NCI-H2227 (cell line): ENCODE measurements around the gene TSHZ3.

Experiments
- DNase-seq: peaks from one replicate; lab custom pipeline; 2025; ENCODE audit not compliant: unreplicated experiment; lab: John Stamatoyannopoulos, UW

TSHZ3 gene

GRCh38 chr19:31314849-31315629 is 34.2 kb downstream of the TSHZ3 start:
- DNase-seq, result no peak

- no peak for DNase-seq
Observed at GRCh38 chr19:31314156-31314555, 35.1 kb downstream of the TSHZ3 start.

GRCh38 chr19:31313291-31314030 is 35.8 kb downstream of the TSHZ3 start:
- DNase-seq, result no peak

DNA sequence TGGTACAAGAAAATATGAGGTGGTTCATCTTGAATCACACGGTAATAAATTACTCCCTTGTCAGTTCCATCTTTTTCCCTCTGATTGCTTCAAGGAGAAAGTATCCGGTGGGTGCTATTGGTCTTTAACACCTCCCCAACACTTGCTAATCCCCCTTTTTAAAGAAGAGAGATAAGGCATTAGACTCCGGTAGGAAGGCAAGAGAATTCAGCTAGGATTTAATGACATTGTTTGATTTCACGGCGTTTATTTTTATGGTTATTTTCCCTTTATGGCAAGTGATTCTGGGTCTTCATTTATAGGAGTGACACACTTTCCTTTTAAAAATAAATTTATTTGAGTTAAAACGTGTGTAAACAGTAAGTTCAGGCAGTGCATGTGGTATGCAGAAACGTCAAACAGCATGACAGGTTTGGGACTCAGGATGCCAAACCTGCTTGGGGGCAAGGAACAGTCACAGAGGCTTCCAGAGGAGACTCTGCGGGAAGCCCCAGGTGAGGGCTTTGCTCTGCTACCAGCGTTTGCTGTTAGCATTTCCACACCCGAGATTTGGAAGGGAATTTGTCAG is 36.5 kb downstream of the TSHZ3 start:
- DNase-seq, result no peak

DNA sequence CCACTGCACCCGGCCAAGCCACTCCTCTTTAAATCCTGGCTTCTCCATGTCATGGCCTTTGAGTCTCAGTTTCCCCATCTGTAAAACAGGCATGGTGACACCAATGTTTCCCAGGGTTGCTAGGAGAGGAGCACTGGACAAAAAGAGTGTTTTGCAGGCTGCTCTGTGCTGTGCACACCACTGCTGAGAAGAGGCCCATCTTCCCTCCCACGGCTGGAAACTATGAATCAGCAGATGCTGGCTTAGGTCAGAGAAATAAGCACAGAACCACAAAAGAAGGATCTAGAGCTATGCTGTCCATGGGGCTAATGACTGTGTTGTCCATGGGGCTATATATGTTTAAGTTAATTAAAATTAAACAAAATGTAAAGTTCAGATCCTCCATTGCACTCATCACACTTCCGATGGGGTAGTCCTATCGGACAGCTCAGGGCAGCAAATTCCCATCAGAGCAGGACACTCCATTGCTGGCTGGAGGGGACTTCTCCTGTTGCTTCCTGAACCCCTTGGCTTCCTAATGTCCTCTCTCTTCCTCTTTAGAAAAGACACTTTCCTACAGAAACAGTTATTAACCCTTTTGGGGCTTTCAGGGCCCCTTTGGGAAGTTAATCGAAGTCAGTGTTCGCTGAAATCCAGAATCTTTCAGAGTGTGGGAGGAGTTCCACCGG is 37.1 kb downstream of the TSHZ3 start:
- no peak for DNase-seq

DNA sequence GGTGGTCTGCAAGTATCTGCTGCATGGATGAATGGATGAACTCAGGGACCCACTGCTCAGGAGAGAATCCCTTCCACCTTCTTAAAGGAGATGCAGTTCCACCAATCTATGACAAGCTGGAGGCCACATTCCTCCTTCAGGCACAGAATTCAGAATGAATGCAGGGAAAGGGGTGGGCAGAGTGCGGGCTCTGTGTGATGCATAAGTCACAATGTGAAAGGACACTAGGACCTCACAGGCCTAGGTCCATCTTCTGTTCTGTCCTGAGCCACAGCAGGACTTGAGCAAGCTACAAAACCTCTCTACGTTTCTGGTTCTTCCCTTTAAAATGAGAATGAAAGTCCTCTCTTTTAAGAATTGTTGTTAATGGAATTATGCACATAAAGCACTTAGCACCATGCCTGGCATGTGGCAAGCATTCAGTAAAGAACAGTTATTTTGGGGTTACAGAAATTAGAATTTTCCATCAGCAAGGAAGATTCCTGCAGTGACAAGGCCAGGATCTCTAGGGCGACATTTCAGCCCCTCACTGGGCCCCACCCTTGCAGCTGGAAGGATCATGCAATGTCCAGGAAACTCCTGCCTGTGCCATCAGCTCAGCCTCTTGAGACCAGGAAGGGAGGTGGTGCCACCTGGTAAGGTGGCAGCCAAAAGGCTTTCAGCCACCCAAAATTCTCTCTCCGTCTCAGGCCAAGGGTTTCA is 38.7 kb downstream of the TSHZ3 start:
- DNase-seq, result no peak

DNA sequence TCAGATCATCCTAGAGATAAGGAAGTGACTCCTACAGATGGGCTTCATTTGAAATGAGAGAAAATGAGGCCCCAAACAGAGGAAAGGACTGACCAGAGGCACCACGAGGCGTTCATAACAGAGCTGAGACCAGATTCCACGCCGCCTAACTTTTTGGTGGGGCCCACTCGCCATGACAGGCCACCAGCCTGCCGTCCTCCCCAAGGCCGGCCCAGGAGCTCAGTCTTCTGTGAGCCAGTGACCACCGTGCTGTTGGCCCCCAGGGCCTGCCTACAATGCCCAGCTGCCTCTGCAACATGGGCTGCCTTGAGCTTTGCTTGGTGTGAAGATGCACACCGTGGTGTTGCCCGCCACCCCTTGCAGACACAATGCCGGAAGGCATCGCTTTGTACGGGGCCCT is 40.5 kb downstream of the TSHZ3 start:
- no peak for DNase-seq

- no peak for DNase-seq
Observed at GRCh38 chr19:31307071-31307669, 42.1 kb downstream of the TSHZ3 start.

- DNase-seq, result no peak
Observed at GRCh38 chr19:31306006-31306753, 43.1 kb downstream of the TSHZ3 start.

GRCh38 chr19:31304831-31305312 is 44.4 kb downstream of the TSHZ3 start:
- no peak for DNase-seq

- DNase-seq, result no peak
Observed at GRCh38 chr19:31303262-31303815, 45.9 kb downstream of the TSHZ3 start.

DNA sequence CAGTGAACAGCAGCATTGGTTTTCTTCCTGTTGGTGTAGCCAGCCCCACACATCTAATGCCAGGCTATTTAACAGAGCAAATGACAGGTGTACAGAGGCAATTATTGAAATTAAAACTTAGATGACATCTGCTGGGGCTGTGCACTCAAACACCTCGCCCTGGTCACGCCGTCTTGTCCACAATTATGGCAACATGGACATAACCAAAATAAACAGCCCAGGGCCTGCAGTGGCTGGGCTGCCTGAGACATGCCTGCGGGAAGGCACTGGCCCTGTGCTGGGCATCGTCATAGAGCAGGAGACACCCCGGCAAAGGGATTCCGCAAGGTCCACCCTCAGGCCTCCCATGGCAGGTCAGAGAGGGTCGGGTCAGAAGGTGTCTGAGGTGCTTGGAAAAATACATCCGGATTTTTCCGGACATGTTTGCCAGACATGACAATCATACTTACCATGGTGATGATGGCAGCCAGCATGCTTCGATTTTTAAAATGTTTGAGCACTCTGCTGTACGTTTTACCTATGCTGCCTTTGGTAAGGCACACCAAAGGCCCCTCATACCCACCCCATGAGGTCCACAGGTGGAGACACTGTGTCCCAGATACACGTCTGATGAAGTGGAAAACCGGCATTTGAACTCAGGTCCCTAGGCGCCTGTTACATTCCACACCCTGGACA is 47.8 kb downstream of the TSHZ3 start:
- no peak for DNase-seq

GRCh38 chr19:31300422-31300821 is 48.8 kb downstream of the TSHZ3 start:
- DNase-seq, result no peak

- no peak for DNase-seq
Observed at GRCh38 chr19:31299665-31300064, 49.6 kb downstream of the TSHZ3 start.

DNA sequence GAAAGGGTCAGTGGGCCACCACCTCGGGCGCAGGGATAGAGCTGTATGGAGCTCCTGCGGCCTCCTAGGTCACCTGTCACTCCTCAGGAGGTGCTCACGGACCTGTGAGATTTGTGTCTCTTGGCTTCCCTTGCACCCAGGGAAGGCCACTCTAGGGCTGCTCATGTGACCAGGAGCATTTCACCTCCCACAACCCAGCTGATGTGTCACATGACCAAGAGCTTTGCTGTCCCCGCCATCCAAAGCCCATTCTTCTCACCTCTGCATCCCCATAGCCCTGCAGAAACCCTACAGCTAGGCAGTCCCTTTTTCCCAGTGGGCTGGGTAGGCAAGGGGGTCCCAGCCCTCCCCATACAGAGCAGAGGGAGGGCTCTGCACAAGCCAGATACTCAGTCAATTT is 51.2 kb downstream of the TSHZ3 start:
- no peak for DNase-seq

DNA sequence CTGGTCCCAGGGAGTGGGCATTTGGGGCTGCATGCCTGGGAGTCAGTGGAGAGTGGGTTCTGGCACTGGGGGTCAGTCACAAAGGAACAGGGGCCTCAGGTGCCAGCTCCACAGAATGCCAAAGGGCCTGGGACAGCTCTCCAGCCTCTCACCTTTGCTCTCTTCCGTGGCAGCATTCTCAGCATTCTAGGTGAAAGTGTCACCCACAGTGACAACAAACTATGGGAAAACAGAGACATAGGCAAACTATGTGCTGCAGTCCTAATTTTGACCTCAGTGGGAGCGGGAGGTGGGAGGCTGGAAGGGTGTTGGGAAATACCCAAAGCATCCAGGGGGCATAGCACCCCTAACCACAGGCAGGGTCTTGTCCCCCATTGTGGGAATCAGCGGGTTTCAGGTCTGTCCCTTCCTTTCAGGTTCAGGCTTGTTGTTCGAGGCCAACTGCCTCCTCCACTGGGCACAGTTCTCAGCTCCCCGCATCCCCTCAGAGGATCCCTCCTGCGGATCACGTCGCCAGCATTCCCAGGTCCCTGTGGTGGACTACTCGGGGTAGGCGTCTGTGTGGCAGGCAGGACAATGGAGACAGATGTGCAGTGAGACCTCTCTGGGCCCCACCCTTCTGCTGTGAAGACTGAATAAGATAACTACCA is 52.4 kb downstream of the TSHZ3 start:
- DNase-seq, result no peak

GRCh38 chr19:31294189-31294588 is 55.0 kb downstream of the TSHZ3 start:
- DNase-seq, result no peak

DNA sequence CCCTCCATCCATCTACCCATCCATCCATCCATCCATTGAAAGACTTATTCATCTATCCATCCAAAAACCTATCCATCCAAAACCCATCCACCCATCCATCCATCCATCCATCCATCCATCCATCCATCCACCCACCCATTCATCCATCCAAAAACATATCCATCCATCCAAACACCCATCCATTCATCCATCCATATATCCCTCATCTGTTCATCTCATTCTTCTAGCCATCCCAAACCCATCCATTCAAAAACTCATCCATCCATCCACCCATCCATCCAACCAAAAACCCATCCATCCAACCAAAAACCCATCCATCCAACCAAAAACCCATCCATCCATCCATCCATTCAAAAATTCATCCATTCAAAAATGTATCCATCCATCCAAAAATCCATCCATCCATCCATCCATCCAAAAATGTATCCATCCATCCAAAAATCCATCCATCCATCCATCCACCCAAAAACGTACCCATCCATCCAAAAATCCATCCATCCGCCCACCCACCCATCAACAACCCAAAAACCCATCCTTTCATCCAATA is 56.5 kb downstream of the TSHZ3 start:
- DNase-seq, result no peak
